Measurements from ENCODE around the gene DPH2.

DPH2 gene

GRCh38 chr1:44016041-44016889, 46.5 kb downstream of the DPH2 start:
- in situ Hi-C loops (cut with MboI; ENCODE audit: low pct_unique_long_range_greater_than_20kb, low sequenced_read_pairs), result no loop called here

GRCh38 chr1:44016890-44017400, 47.1 kb downstream of the DPH2 start:
- in situ Hi-C loops (cut with MboI; ENCODE audit: low pct_unique_long_range_greater_than_20kb, low sequenced_read_pairs), result no loop called here
- DNase-seq, result no peak

More at GRCh38 chr1:44016041-44016889, 46.5 kb downstream of the DPH2 start:
- no peak for DNase-seq

- no peak for DNase-seq
- in situ Hi-C loops (cut with MboI; ENCODE audit: low pct_unique_long_range_greater_than_20kb, low sequenced_read_pairs), result no loop called here
Observed at GRCh38 chr1:44019466-44019948, 49.7 kb downstream of the DPH2 start.

DNA sequence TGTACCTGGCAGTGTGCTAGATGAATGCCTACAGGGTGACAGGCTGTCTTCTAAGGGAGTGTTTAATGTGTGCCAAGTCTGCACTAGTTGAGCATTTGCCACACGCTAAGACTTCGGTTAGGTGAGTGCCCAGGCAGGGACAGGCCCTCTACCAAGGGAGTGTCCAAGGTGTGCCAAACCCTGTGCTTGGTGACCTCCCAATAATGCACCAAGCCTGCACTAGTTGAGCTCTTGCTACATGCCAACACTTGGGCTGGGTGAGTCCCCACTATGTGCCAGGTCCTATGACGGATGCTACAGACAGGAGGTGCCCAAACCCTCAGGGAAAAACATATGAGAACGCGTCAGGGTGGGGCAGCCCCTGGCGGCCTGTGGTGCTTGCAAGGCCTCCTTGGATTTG, 50.7 kb downstream of the DPH2 start:
- in situ Hi-C loops (cut with MboI; ENCODE audit: low pct_unique_long_range_greater_than_20kb, low sequenced_read_pairs), result no loop called here
- no peak for DNase-seq

DNA sequence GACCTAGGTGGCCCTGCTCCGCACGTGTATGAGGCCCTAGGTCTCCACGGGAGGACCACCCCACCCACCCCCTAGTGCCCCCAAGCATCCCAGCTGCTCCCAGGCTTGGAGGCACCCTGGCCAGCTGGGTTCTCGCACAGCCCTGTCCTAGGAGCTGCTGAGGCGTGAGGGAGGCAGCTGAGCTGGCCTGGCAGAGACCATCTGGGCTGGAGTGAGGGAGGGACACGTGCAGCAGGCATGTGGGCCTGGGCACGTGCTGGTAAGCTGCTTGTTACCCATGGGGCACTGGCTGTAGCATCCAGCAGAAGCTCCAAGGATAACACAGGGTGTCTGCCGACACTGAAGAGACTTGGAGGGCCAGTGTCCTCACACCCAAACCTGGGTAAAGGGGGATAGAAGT, 51.3 kb downstream of the DPH2 start:
- in situ Hi-C loops (cut with MboI; ENCODE audit: low pct_unique_long_range_greater_than_20kb, low sequenced_read_pairs), result no loop called here
- DNase-seq, result no peak

GRCh38 chr1:44021581-44022321, 51.9 kb downstream of the DPH2 start:
- DNase-seq, result no peak
- in situ Hi-C loops (cut with MboI; ENCODE audit: low pct_unique_long_range_greater_than_20kb, low sequenced_read_pairs), result no loop called here
